ENCODE data around the gene SGMS1. TPM values are rescaled to one million over a fixed set of nuclear protein-coding genes. Genes with fewer than 3 reads are reported as not detected.

SGMS1 gene
- total RNA-seq, 1 experiment from 2014 or later, result 20.4 TPM

DNA sequence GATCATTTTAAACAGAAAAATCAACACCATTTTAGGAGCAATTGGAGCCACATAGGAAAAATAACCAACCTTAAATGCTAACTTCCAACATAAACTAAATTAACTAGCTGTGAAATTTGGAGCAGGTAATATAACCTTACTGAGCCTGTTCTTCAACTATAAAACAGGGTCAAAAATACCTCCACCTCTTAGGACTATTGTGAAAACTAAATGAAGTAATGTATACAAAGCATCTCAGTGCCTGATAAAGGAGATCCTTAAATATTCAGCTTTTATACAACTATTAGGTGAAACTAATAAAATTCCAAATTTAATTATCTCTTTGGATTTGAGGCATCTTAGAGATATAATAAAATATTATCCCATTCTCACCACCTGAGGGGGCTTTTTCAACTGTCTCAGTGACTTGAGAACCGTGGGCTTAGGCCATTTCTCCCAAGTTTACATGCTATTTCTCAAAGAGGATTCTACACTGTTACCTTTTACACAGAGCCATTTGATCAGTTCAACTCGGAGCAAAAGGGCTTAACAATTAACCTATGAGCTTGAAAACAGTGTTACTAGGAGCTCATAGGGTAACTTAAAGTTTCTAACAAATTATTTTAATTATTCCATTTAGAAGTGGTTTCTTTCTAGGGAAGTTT is 207.5 kb downstream of the SGMS1 start:
- peaks cover 4% of the 10 kb centered on the region for H3K79me1 ChIP-seq (ENCODE audit: insufficient read depth, low read depth, low read length, poor library complexity, severe bottlenecking)
- Mint-ChIP-seq H3K4me3 (no peak overlapping the region), H3K27me3 (ENCODE audit: low read depth) (peaks cover 3% of the 10 kb centered on the region; the same call in 1 of the 2 replicates), H3K4me1 (peaks cover 17 to 34% of the 10 kb centered on the region in 2 experiments), H3K36me3 (ENCODE audit: insufficient read depth in 1 of 3, low read depth in 3 of 3) (no peaks in the 10 kb centered on the region), H3K27ac (no peak overlapping the region), H3K9me3 (no peaks in the 10 kb centered on the region)
- H3T11ph ChIP-seq (ENCODE audit: low read length), result no peak overlapping the region
- H3K4me1 ChIP-seq (ENCODE audit: insufficient read depth, low read length), result peaks cover 5% of the 10 kb centered on the region; the same call in 1 of the 2 replicates
- H3K27me3 ChIP-seq (ENCODE audit: insufficient read depth, low read length), result no peaks in the 10 kb centered on the region; the same call in 1 of the 2 replicates
- H2BK5ac ChIP-seq (ENCODE audit: insufficient read length, low read length), result no peak overlapping the region
- WGBS (ENCODE audit: extremely low coverage, insufficient read length, low lambda C conversion rate), result no CpG with 5 or more reads among the region's 2 CpGs
- H2BK20ac ChIP-seq (ENCODE audit: low read depth, low read length, poor library complexity, severe bottlenecking), result no peak overlapping the region
- no peak overlapping the region for H3K9ac ChIP-seq (ENCODE audit: extremely low read depth, insufficient read length, low read length)
- no peak overlapping the region for H4K91ac ChIP-seq (ENCODE audit: insufficient read length, low read depth, low read length)
- H3K23me2 ChIP-seq (ENCODE audit: insufficient read length, low read depth, low read length, poor library complexity, severe bottlenecking), result peaks cover 11% of the 10 kb centered on the region
- H2AFZ ChIP-seq (ENCODE audit: low read length), result no peak overlapping the region
- no peak overlapping the region for H3K23ac ChIP-seq (ENCODE audit: insufficient read length, low read depth, low read length)
- no peak overlapping the region for H3K18ac ChIP-seq (ENCODE audit: insufficient read length, low read depth, low read length)
- H4K5ac ChIP-seq (ENCODE audit: insufficient read length, low read depth, low read length), result no peak overlapping the region
- no peak overlapping the region for H3K27ac ChIP-seq (ENCODE audit: insufficient read length, low read depth, low read length)
- DNase-seq, result no peak
- no peaks in the 10 kb centered on the region; the same call in 1 of the 2 replicates for H3K79me2 ChIP-seq (ENCODE audit: insufficient read depth, low read length)
- H3K56ac ChIP-seq (ENCODE audit: insufficient read length, low read depth, low read length), result no peak overlapping the region
- H4K20me1 ChIP-seq (ENCODE audit: control insufficient read depth, insufficient read depth, insufficient read length), result no peaks in the 10 kb centered on the region
- no peak overlapping the region for H3K4ac ChIP-seq (ENCODE audit: low read depth, low read length)
- H3K9me3 ChIP-seq (ENCODE audit: control insufficient read depth, low read depth, low read length), result no peaks in the 10 kb centered on the region
- TF ChIP-seq, protein P1, sequence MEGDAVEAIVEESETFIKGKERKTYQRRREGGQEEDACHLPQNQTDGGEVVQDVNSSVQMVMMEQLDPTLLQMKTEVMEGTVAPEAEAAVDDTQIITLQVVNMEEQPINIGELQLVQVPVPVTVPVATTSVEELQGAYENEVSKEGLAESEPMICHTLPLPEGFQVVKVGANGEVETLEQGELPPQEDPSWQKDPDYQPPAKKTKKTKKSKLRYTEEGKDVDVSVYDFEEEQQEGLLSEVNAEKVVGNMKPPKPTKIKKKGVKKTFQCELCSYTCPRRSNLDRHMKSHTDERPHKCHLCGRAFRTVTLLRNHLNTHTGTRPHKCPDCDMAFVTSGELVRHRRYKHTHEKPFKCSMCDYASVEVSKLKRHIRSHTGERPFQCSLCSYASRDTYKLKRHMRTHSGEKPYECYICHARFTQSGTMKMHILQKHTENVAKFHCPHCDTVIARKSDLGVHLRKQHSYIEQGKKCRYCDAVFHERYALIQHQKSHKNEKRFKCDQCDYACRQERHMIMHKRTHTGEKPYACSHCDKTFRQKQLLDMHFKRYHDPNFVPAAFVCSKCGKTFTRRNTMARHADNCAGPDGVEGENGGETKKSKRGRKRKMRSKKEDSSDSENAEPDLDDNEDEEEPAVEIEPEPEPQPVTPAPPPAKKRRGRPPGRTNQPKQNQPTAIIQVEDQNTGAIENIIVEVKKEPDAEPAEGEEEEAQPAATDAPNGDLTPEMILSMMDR (conservative IDR thresholded peaks at IDR 0.05), result 0 out of 3 replicates have a peak, but pooled peaks have one; percentile 17
- no peak overlapping the region for H3K4me2 ChIP-seq (ENCODE audit: insufficient read depth, insufficient read length, low read length)
- no peak overlapping the region for H2BK15ac ChIP-seq (ENCODE audit: low read depth, low read length)
- no peak overlapping the region for H2AK5ac ChIP-seq (ENCODE audit: insufficient read length, low read length)
- H2BK12ac ChIP-seq (ENCODE audit: insufficient read length, low read depth, low read length), result no peak overlapping the region
- H3K14ac ChIP-seq (ENCODE audit: insufficient read depth, low read length), result no peak overlapping the region
- no peak overlapping the region for H4K8ac ChIP-seq (replicated peaks; ENCODE audit: insufficient read length, low read depth, low read length)
- H2BK120ac ChIP-seq (ENCODE audit: low read depth, low read length, poor library complexity, severe bottlenecking), result no peak overlapping the region
